HG02642 (cell line): Measurements from ENCODE around the gene IRF2.
"Not testable (repeated sequence)": the region's sequence is repeated elsewhere in the genome, so short reads cannot be mapped to it uniquely, and the experiment has no call there.

ENCODE experiments used
- ATAC-seq: cut with Tn5 transposase; IDR thresholded peaks from one replicate; pipeline ENCODE4 v1.9.1; 2021; ENCODE audit warnings: mild to moderate bottlenecking; ENCODE audit not compliant: unreplicated experiment, poor library complexity

The IRF2 gene

GRCh38 chr4:184395451-184395917 lies 78.9 kb downstream of the IRF2 start:
- peak; percentile 6 for ATAC-seq

GRCh38 chr4:184392748-184393559 lies 81.4 kb downstream of the IRF2 start:
- ATAC-seq, result no peak

- no peak for ATAC-seq
These were observed 82.0 kb downstream of the IRF2 start for GRCh38 chr4:184392316-184392715.

- no peak for ATAC-seq
These were observed 84.1 kb downstream of the IRF2 start for GRCh38 chr4:184389978-184390900.

- ATAC-seq, result no peak
These were observed 86.2 kb downstream of the IRF2 start for GRCh38 chr4:184388106-184388505.

GRCh38 chr4:184387351-184387750 lies 87.0 kb downstream of the IRF2 start:
- no peak for ATAC-seq

- ATAC-seq, result no peak
These were observed 88.0 kb downstream of the IRF2 start for GRCh38 chr4:184386271-184386781.

- no peak for ATAC-seq
These were observed 88.6 kb downstream of the IRF2 start for GRCh38 chr4:184385705-184386141.

- peak; percentile 34 for ATAC-seq
These were observed 89.4 kb downstream of the IRF2 start for GRCh38 chr4:184384810-184385557.

GRCh38 chr4:184384056-184384809 lies 90.1 kb downstream of the IRF2 start:
- peak; percentile 80 for ATAC-seq

- no peak for ATAC-seq
These were observed 90.8 kb downstream of the IRF2 start for GRCh38 chr4:184383497-184384055.

GRCh38 chr4:184382189-184382846 lies 92.0 kb downstream of the IRF2 start:
- no peak for ATAC-seq

- no peak for ATAC-seq
These were observed 93.6 kb downstream of the IRF2 start for GRCh38 chr4:184380707-184381106.

- not testable (repeated sequence) for ATAC-seq
These were observed 94.1 kb downstream of the IRF2 start for GRCh38 chr4:184380214-184380613.

- ATAC-seq, result no peak
These were observed 97.4 kb downstream of the IRF2 start for GRCh38 chr4:184376923-184377322.

GRCh38 chr4:184376126-184376838 lies 98.1 kb downstream of the IRF2 start:
- no peak for ATAC-seq

- ATAC-seq, result not testable (repeated sequence)
These were observed 98.7 kb downstream of the IRF2 start for GRCh38 chr4:184375623-184376022.

- no peak for ATAC-seq
These were observed 99.3 kb downstream of the IRF2 start for GRCh38 chr4:184375027-184375426.
